Mammary epithelial cell (primary cell): ENCODE measurements around the gene NUP107.

Experiments
- CTCF ChIP-seq, 2 donors: IDR thresholded peaks in 1 of 2; conservative IDR thresholded peaks in 1 of 2; 2 replicates each; pipeline ENCODE4 v1.5.1; 2011 to 2012; ENCODE audit warnings: inconsistent platforms in 2 of 2, low read length in 2 of 2, mild to moderate bottlenecking in 2 of 2, control low read depth in 1 of 2, low read depth in 1 of 2; ENCODE audit not compliant: insufficient read depth in 1 of 2; ENCODE audit errors: extremely low read depth in 1 of 2
- EZH2 ChIP-seq: IDR thresholded peaks from 2 replicates; pipeline ENCODE4 v1.6.1; 2012; ENCODE audit warnings: low read length, inconsistent platforms, borderline replicate concordance

- TF ChIP-seq CTCF (conservative IDR thresholded peaks at IDR 0.05 in 1 of 2, IDR thresholded peaks at IDR 0.05 in 1 of 2; ENCODE audit: extremely low read depth in 1 of 2, insufficient read depth in 1 of 2, low read depth in 1 of 2, low read length in 2 of 2): no peak
- TF ChIP-seq EZH2: no peak
Measured at GRCh38 chr12:68776976-68777610, 90.3 kb downstream of the NUP107 start.
